ENCODE data around the gene PPARG. TPM values are rescaled to one million over a fixed set of nuclear protein-coding genes. Genes with fewer than 3 reads are reported as not detected.

PPARG gene
- total and polyA plus RNA-seq, 2 experiments from 2014 or later, result 25.1 to 37.9 TPM

DNA sequence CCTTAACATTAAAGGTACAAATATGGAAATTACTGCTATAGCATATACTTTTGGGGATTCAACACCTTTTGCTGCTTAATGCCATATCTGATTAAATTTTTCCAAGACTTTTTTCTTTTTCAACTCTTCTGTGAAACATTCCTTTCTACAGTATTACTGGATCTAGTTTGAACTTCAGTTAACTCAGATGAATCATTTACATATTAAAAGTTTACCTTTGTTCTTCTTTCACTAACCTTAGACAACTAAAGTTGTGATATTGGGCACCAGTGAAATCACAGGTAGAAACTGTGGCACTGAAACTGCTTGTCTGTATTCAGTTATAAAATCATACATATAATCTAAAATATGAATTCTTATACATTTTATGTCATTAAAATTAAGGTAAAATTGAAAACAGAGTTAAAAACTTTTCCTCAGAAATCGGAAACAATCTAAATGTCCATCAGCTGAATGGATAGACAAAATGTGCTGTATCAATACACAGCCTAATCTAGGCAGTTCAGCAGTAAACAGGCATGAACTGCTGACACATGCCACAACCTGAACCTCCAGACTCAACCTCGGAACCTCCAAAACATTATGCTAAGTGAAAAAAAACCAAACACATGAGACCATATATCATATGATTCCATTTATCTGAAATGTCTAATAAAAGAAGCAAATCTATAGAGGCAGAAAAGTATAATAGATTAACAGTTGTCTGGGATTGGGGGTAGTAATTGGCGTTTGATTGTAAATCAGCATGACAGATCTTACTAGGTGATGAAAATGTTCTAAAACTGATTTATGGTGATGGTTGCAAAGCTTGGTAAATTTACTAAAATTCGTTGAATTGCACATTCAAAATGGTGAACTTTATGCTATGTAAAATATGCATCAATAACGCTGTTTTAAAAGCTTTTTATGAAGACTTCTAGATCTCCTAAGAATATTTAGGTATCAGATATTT lies 50.0 kb downstream of the PPARG start:
- H3K4me1 ChIP-seq (ENCODE audit: insufficient read depth), result no peaks in the 10 kb centered on the region
- no peak overlapping the region for H2AFZ ChIP-seq
- no peak for DNase-seq (ENCODE audit: low spot score)
- H3K27ac ChIP-seq, result no peak overlapping the region
- H3K9me3 ChIP-seq (ENCODE audit: low read depth), result no peaks in the 10 kb centered on the region
- 82% methylated on average over 5 of the region's 5 CpGs for WGBS (ENCODE audit: low lambda C conversion rate, missing lambda C conversion rate)
- no peak overlapping the region for H3K4me2 ChIP-seq
- no peaks in the 10 kb centered on the region for H3K9me2 ChIP-seq (replicated peaks; ENCODE audit: insufficient read depth)
- H3K4me3 ChIP-seq, result no peak overlapping the region
- peaks cover 13% of the 10 kb centered on the region for H3K79me2 ChIP-seq
- H3K27me3 ChIP-seq, result no peaks in the 10 kb centered on the region
- no peaks in the 10 kb centered on the region for H3K36me3 ChIP-seq (replicated peaks; ENCODE audit: insufficient read depth, low read depth)
- no peaks in the 10 kb centered on the region for H4K20me1 ChIP-seq (ENCODE audit: insufficient read depth, poor library complexity, severe bottlenecking)
- TF ChIP-seq EZH2phosphoT487 (IDR thresholded peaks at IDR 0.05; ENCODE audit: low read depth, severe bottlenecking, unreplicated experiment), result no peak
- TF ChIP-seq EZH2 (IDR thresholded peaks at IDR 0.05; ENCODE audit: borderline replicate concordance), result no peak
- TF ChIP-seq, protein P1, sequence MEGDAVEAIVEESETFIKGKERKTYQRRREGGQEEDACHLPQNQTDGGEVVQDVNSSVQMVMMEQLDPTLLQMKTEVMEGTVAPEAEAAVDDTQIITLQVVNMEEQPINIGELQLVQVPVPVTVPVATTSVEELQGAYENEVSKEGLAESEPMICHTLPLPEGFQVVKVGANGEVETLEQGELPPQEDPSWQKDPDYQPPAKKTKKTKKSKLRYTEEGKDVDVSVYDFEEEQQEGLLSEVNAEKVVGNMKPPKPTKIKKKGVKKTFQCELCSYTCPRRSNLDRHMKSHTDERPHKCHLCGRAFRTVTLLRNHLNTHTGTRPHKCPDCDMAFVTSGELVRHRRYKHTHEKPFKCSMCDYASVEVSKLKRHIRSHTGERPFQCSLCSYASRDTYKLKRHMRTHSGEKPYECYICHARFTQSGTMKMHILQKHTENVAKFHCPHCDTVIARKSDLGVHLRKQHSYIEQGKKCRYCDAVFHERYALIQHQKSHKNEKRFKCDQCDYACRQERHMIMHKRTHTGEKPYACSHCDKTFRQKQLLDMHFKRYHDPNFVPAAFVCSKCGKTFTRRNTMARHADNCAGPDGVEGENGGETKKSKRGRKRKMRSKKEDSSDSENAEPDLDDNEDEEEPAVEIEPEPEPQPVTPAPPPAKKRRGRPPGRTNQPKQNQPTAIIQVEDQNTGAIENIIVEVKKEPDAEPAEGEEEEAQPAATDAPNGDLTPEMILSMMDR (IDR thresholded peaks at IDR 0.05; ENCODE audit: poor library complexity), result no peak

DNA sequence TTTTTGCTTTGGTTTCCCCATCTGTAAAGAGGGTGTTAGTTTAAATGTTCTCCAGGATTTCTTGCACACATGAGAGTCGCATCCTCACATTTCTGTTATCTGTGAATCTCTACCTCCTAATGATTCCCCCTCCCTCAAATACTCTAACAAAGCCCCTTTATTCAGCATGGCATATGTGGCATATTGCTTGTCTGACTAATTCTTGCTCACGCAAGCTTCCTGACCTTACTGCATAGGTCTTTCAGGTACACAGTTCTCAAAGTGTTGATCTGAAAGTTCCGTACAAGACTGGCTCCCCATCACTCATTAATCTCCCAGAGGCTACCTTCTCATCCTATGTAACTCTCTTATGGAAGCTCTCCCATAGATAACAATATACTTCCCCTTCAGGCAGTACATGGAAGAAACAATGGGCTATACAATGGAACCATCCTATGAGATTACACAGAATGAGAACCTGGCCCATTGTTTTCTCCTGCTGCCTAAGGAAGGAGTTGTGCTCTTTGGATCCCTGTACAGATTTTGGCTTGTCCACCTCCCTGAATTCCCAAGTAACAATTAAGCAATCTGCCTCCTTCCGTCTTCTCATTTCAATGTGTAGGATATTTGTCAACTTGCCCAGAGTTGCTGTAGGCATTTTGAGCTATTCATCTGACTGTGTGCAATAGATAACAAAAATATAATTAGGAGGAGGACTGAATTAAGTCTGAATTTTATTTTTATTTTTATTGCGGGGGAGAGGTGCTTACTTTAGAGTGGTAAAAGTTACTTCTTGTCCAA lies 51.0 kb downstream of the PPARG start:
- no peak overlapping the region for H3K4me3 ChIP-seq
- H4K20me1 ChIP-seq (ENCODE audit: insufficient read depth, poor library complexity, severe bottlenecking), result no peaks in the 10 kb centered on the region
- H3K4me1 ChIP-seq (ENCODE audit: insufficient read depth), result no peaks in the 10 kb centered on the region
- no peak overlapping the region for H2AFZ ChIP-seq
- WGBS (ENCODE audit: low lambda C conversion rate, missing lambda C conversion rate), result 87% methylated on average over 5 of the region's 5 CpGs
- no peak overlapping the region for H3K4me2 ChIP-seq
- H3K36me3 ChIP-seq (replicated peaks; ENCODE audit: insufficient read depth, low read depth), result no peaks in the 10 kb centered on the region
- peaks cover 7% of the 10 kb centered on the region for H3K79me2 ChIP-seq
- no peak for TF ChIP-seq EZH2 (IDR thresholded peaks at IDR 0.05; ENCODE audit: borderline replicate concordance)
- no peak for TF ChIP-seq EZH2phosphoT487 (IDR thresholded peaks at IDR 0.05; ENCODE audit: low read depth, severe bottlenecking, unreplicated experiment)
- TF ChIP-seq, protein P1 (IDR thresholded peaks at IDR 0.05; ENCODE audit: poor library complexity), result no peak
- H3K27me3 ChIP-seq, result no peaks in the 10 kb centered on the region
- no peaks in the 10 kb centered on the region for H3K9me3 ChIP-seq (ENCODE audit: low read depth)
- DNase-seq (ENCODE audit: low spot score), result no peak
- no peaks in the 10 kb centered on the region for H3K9me2 ChIP-seq (replicated peaks; ENCODE audit: insufficient read depth)
- no peak overlapping the region for H3K27ac ChIP-seq

DNA sequence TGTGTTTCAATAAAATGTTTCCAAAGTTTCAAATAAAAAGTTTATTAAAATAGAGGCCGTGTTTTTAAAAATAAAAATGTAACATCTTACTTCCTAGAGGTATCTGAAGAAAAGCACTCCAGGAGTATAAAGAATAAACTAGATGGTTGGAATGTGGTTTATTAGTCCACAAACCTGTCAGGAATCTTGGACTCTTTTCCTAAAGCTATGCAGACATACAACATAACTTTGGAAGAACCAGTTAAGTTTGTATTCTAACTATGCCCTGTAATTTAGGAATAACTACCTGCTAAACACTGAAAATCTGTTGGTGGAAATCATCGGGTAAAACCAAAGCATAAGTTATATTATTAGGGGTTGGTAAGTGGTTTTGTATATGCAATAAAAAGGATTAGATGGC lies 51.6 kb downstream of the PPARG start:
- TF ChIP-seq EZH2 (IDR thresholded peaks at IDR 0.05; ENCODE audit: borderline replicate concordance), result no peak
- TF ChIP-seq, protein P1 (IDR thresholded peaks at IDR 0.05; ENCODE audit: poor library complexity), result no peak
- no peak for TF ChIP-seq EZH2phosphoT487 (IDR thresholded peaks at IDR 0.05; ENCODE audit: low read depth, severe bottlenecking, unreplicated experiment)

More for the DNA sequence above, 51.6 kb downstream of the PPARG start:
- no peak for DNase-seq (ENCODE audit: low spot score)
- no peaks in the 10 kb centered on the region for H3K9me3 ChIP-seq (ENCODE audit: low read depth)
- H3K4me3 ChIP-seq, result no peak overlapping the region
- no peaks in the 10 kb centered on the region for H3K4me1 ChIP-seq (ENCODE audit: insufficient read depth)
- no peak overlapping the region for H3K27ac ChIP-seq
- H3K9me2 ChIP-seq (replicated peaks; ENCODE audit: insufficient read depth), result no peaks in the 10 kb centered on the region
- no peaks in the 10 kb centered on the region for H4K20me1 ChIP-seq (ENCODE audit: insufficient read depth, poor library complexity, severe bottlenecking)
- peaks cover 5% of the 10 kb centered on the region for H3K79me2 ChIP-seq
- no peak overlapping the region for H2AFZ ChIP-seq
- H3K4me2 ChIP-seq, result no peak overlapping the region
- no peaks in the 10 kb centered on the region for H3K36me3 ChIP-seq (replicated peaks; ENCODE audit: insufficient read depth, low read depth)
- 78% methylated on average over 2 of the region's 2 CpGs for WGBS (ENCODE audit: low lambda C conversion rate, missing lambda C conversion rate)
- no peaks in the 10 kb centered on the region for H3K27me3 ChIP-seq

All from hepatocyte (in vitro differentiated cells).